ENCODE measurements around the gene PHLDA2. TPM values are rescaled to one million over a fixed set of nuclear protein-coding genes. Genes with fewer than 3 reads are reported as not detected.

The PHLDA2 gene
- total and polyA plus RNA-seq, 9 of the 15 experiments (the other 6 are each of a cell fraction or from before 2014, with no cell fraction given) = 0.43 to 42.4 (median 4.7) TPM

GRCh38 chr11:2885017-2885677 is 44.1 kb downstream of the PHLDA2 start (continued):
- peak; percentile 92 for TF ChIP-seq ZBTB33 (CRISPR knock-in tag; IDR thresholded peaks at IDR 0.05)
- TF ChIP-seq ZNF165 (CRISPR knock-in tag; IDR thresholded peaks at IDR 0.05; ENCODE audit: borderline replicate concordance) = no peak
- peak; percentile 54; the same call in 1 of the 2 replicates for TF ChIP-seq GATAD2A (IDR thresholded peaks at IDR 0.05)
- TF ChIP-seq PREB (CRISPR knock-in tag; IDR thresholded peaks at IDR 0.05) = no peak
- TF ChIP-seq CHD2 (IDR thresholded peaks at IDR 0.05; ENCODE audit: low read depth, low read length) = peak; percentile 38; the same call in 1 of the 2 replicates
- no peak for TF ChIP-seq RFX1 (IDR thresholded peaks at IDR 0.05)
- peak; percentile 15; the same call in 1 of the 2 replicates for TF ChIP-seq ZC3H4 (CRISPR knock-in tag; IDR thresholded peaks at IDR 0.05; ENCODE audit: borderline replicate concordance)
- TF ChIP-seq NONO (IDR thresholded peaks at IDR 0.05; ENCODE audit: low read depth in 2 of 2, low read length in 1 of 2) = peak in 1 of 2 experiments; percentile 49; a peak in 1 of 4 replicates
- peak; percentile 70; the same call in 1 of the 2 replicates for TF ChIP-seq LCOR (CRISPR knock-in tag; IDR thresholded peaks at IDR 0.05)
- TF ChIP-seq IRF9 (tag; IDR thresholded peaks at IDR 0.05) = no peak
- peak; percentile 70; the same call in 1 of the 2 replicates for TF ChIP-seq SAFB (IDR thresholded peaks at IDR 0.05; ENCODE audit: borderline replicate concordance, low read depth, low read length)
- TF ChIP-seq HMGN3 (IDR thresholded peaks at IDR 0.05; ENCODE audit: borderline replicate concordance, extremely low read depth, insufficient read length, low read depth, low read length) = peak; percentile 42
- TF ChIP-seq HDAC1 (IDR thresholded peaks at IDR 0.05) = peak in 1 of 2 experiments; percentile 89; a peak in 2 of 4 replicates
- TF ChIP-seq BCOR (IDR thresholded peaks at IDR 0.05) = peak; percentile 73
- peak; percentile 96 for TF ChIP-seq ARID4B (CRISPR knock-in tag; IDR thresholded peaks at IDR 0.05)
- TF ChIP-seq ZNF143 (CRISPR knock-in tag; IDR thresholded peaks at IDR 0.05) = no peak
- no peak for TF ChIP-seq KAT8 (IDR thresholded peaks at IDR 0.05; ENCODE audit: low read depth)
- TF ChIP-seq CTBP1 (IDR thresholded peaks at IDR 0.05; ENCODE audit: borderline replicate concordance) = peak; percentile 92
- TF ChIP-seq RBM34 (IDR thresholded peaks at IDR 0.05; ENCODE audit: borderline replicate concordance, insufficient read depth, low read length) = no peak
- peak; percentile 22 for TF ChIP-seq MEIS2 (IDR thresholded peaks at IDR 0.05; ENCODE audit: partially characterized antibody)

Data from K562 (cell line).